Fibroblast of mammary gland (primary cell): ENCODE data around the gene CDH22.
A peak's percentile ranks its signal among the peaks of the same experiment; 100 is the strongest.

Experiments
- DNase-seq: peaks from one replicate; pipeline ENCODE4 v3.0.0-alpha.2; 2010; ENCODE audit warnings: low read depth
- H3K4me3 ChIP-seq: 2 replicates; pipeline ENCODE4 v1.5.1; 2011; ENCODE audit warnings: low read depth, mild to moderate bottlenecking, low read length, moderate library complexity; ENCODE audit not compliant: control insufficient read depth
- TF ChIP-seq, protein P1 (sequence below): conservative IDR thresholded peaks from 2 replicates; pipeline ENCODE4 v1.5.1; 2011; ENCODE audit warnings: low read depth, low read length, inconsistent platforms; ENCODE audit not compliant: control insufficient read depth, insufficient read depth

CDH22 gene

DNA sequence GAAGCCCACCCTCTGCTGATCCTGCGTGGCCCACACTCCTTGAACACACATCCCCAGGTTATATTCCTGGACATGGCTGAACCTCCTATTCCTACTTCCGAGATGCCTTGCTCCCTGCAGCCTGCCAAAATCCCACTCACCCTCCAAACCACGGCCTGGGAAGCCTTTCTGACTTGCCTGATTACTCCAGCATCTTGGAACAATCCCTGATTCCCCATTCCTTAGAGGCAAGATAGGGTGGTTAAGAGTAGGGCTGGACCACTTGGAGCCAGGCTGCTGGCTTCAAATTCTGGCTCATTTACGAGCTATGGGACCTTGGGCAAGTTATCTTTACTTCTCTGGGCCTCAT, 45.9 kb upstream of the CDH22 start:
- no peak overlapping the region for H3K4me3 ChIP-seq
- no peak for DNase-seq
- TF ChIP-seq, protein P1, sequence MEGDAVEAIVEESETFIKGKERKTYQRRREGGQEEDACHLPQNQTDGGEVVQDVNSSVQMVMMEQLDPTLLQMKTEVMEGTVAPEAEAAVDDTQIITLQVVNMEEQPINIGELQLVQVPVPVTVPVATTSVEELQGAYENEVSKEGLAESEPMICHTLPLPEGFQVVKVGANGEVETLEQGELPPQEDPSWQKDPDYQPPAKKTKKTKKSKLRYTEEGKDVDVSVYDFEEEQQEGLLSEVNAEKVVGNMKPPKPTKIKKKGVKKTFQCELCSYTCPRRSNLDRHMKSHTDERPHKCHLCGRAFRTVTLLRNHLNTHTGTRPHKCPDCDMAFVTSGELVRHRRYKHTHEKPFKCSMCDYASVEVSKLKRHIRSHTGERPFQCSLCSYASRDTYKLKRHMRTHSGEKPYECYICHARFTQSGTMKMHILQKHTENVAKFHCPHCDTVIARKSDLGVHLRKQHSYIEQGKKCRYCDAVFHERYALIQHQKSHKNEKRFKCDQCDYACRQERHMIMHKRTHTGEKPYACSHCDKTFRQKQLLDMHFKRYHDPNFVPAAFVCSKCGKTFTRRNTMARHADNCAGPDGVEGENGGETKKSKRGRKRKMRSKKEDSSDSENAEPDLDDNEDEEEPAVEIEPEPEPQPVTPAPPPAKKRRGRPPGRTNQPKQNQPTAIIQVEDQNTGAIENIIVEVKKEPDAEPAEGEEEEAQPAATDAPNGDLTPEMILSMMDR = no peak

DNA sequence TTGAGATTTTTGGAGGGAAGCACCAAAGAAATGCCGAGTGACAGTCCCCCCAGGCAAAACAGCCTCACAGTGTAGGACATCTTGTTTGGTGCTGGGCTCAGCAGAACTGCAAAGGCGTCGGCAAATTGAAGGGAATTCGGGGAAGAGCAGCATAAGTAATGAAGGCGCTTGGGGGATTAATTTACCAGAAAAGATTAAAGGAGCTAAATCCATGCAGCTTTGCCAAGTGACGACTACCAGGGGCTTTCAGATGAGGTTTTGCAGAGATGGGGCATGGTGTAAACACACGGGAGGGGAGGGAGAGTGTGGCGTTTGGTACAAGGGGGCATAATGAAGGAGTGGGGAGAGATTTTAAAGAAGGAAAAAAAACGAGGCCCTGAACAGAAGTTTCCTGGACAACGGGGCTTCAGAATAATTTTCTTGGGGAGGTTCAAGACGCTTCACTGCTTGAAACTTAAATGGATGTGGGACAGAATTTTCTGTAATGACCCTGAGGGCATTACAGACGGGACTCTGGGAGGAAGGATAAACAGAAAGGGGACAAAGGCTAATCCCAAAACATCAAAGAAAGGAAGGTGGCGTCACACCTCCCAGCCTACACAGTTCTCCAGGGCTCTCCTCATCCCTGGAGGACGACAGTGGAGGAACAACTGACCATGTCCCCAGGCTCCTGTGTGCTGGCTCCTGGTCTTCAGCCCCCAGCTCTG, 45.4 kb upstream of the CDH22 start:
- H3K4me3 ChIP-seq = no peak overlapping the region
- DNase-seq = no peak
- TF ChIP-seq, protein P1 = no peak

DNA sequence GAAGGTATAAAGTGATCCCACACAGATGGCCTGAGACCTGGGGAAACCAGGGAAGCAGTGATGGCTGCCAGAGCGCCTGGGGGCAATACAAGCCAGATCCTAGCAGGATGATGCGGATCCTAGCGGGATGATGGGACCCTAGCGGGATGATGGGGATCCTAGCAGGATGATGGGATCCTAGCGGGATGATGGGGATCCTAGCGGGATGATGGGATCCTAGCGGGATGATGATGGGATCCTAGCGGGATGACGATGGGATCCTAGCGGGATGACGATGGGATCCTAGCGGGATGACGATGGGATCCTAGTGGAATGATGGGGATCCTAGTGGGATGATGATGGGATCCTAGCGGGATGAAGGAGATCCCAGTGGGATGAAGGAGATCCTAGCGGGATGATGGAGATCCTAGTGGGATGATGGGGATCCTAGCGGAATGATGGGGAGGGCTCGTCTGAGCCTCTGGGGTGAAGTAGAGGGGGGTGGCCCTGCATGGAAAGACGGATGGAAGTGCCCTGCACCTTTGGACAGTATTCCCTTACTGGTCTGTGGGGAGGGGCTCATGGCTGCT, 44.2 kb upstream of the CDH22 start:
- DNase-seq = no peak

DNA sequence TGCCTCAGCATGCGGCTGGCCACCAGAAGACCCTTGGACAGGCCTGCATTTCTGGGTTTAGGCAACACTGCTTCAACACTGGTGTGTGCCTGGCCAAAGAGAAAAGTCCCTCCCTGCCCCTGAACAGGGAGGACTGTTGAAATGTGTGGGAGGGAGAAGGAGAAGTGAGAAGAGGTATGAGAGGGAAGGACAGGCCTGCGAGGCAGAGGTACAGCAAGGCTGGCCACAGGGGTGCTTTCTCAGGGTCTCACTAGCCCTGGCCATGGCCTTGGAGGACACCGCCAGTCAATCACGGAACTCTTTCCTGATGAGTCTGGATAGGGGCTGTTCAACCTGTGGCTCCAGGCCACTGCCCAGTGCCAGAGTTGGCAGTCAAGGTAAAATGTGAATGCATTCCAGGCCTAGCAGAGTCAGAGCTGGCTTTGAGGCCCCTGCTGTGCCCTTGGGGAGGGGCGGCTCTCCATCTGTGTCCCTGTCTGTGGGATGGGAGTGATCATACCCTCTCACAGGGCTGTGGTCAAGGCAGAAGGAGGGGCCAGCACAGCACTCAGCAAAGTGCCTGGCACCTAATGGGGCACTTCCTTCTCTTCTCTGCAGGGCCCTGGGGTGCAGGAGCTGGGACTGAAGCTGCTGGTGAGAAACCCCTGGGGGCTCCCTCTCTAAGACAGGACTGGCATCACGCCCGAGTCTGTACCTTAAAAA, 43.2 kb upstream of the CDH22 start:
- TF ChIP-seq, protein P1 = no peak
- H3K4me3 ChIP-seq = no peak overlapping the region
- DNase-seq = no peak

More for the DNA sequence above, 44.2 kb upstream of the CDH22 start:
- H3K4me3 ChIP-seq = no peak overlapping the region
- TF ChIP-seq, protein P1 = no peak

DNA sequence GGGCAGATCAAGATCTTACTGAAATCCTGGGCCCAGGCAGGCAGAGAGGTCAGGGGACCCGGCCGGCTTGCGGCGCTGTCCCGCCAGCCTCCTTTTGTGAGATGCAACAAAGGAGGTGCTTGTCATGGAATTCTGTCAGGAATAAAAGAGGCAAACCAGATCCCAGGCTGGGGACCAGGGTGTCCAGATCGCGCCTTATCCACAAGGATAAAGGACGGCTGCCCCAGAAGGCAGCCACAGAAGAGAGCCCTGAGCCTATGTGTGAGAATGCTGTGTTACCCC, 42.6 kb upstream of the CDH22 start:
- H3K4me3 ChIP-seq = no peak overlapping the region
- TF ChIP-seq, protein P1 = no peak
- DNase-seq = no peak

DNA sequence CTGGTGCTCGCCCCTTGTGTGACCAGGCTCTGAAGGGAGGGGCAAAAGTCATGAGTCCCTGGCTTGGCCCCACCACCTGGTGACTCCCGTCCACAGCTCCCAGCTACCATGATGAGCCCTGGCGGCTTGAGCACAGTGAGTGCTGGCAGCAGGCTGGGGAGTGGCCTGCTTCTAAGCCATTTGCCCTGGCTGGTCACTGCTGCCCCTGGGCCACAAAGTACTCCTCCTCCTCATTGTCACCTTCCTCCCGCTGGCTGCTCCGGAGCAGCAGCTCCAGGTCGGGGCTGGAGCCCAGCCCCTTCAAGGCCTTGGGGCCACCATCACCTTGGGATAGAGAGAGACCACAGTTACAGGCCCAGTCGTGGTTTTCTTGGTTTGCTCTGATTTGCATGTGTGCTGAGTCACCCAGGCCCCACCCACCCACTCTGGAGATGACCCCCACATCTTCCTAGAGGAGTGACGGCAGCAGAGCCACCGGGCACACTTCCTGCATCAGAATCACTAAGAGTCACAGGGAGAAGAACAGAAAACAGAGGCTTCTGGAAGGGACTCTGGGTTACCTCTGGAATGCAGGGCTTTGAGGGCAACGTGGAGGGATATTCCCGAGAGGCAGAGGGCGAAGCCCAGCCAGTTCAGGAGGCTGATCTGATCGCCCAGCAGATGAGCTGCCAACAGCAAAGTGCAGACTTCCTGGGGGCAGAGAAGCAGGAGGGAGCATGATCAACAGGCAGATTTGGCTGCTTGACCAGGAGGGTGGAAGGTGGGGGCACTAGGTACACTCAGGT, 42.1 kb upstream of the CDH22 start:
- no peak overlapping the region for H3K4me3 ChIP-seq
- TF ChIP-seq, protein P1 = no peak
- DNase-seq = peak; percentile 93
